HepG2 (cell line): ENCODE data around the gene GCDH. TPM values are rescaled to one million over a fixed set of nuclear protein-coding genes. Genes with fewer than 3 reads are reported as not detected.
A peak's percentile ranks its signal among the peaks of the same experiment; 100 is the strongest.

Source experiments
- ARNT ChIP-seq: fragments of 450-650 bp; IDR thresholded peaks from 2 replicates; pipeline ENCODE4 v1.6.1; 2017
- FIP1L1 ChIP-seq: fragments of 200-400 bp; formaldehyde crosslinking; IDR thresholded peaks from 2 replicates; pipeline ENCODE4 v1.6.1; 2018; ENCODE audit warnings: low read depth, mild to moderate bottlenecking, low read length, moderate library complexity, borderline replicate concordance; ENCODE audit not compliant: insufficient read depth
- FOXP4 ChIP-seq: sonication (generic); formaldehyde crosslinking; IDR thresholded peaks from 2 replicates; pipeline ENCODE4 v1.4.0; 2020; ENCODE audit warnings: missing genetic modification reagents
- HOXA3 ChIP-seq: sonication (generic); formaldehyde crosslinking; IDR thresholded peaks from 2 replicates; pipeline ENCODE4 v1.5.0; 2020; ENCODE audit warnings: missing genetic modification reagents
- IKZF4 ChIP-seq: sonication (generic); formaldehyde crosslinking; IDR thresholded peaks from 2 replicates; pipeline ENCODE4 v1.5.1; 2020; ENCODE audit warnings: borderline replicate concordance, mild to moderate bottlenecking, low read depth, missing genetic modification reagents; ENCODE audit errors: not compliant biosample characterization
- KDM6A ChIP-seq: IDR thresholded peaks from 2 replicates; pipeline ENCODE4 v1.6.1; 2016; ENCODE audit warnings: low read depth
- MED1 ChIP-seq: sonication (generic); formaldehyde crosslinking; IDR thresholded peaks from 2 replicates; pipeline ENCODE4 v1.4.0; 2020; ENCODE audit warnings: missing genetic modification reagents
- NR3C1 ChIP-seq: sonication (generic); formaldehyde crosslinking; IDR thresholded peaks from 2 replicates; pipeline ENCODE4 v1.4.0; 2020; ENCODE audit warnings: missing genetic modification reagents
- SP140L ChIP-seq: sonication (generic); formaldehyde crosslinking; IDR thresholded peaks from 2 replicates; pipeline ENCODE4 v1.4.0; 2020; ENCODE audit warnings: missing genetic modification reagents, borderline replicate concordance
- SP5 ChIP-seq: IDR thresholded peaks from 2 replicates; pipeline ENCODE4 v1.6.1; 2016; ENCODE audit warnings: low read depth, borderline replicate concordance
- SRY ChIP-seq: sonication (generic); formaldehyde crosslinking; IDR thresholded peaks from 2 replicates; pipeline ENCODE4 v1.8.0; 2022; ENCODE audit warnings: mild to moderate bottlenecking, missing genetic modification reagents
- STAT6 ChIP-seq: sonication (generic); formaldehyde crosslinking; IDR thresholded peaks from 2 replicates; pipeline ENCODE4 v1.4.0; 2020; ENCODE audit warnings: missing genetic modification reagents, mild to moderate bottlenecking, borderline replicate concordance
- TFE3 ChIP-seq: IDR thresholded peaks from 2 replicates; pipeline ENCODE4 v1.6.1; 2016
- ZBTB38 ChIP-seq: sonication (generic); formaldehyde crosslinking; IDR thresholded peaks from 2 replicates; pipeline ENCODE4 v1.5.1; 2020; ENCODE audit warnings: mild to moderate bottlenecking, missing genetic modification reagents
- ZNF292 ChIP-seq: sonication (generic); formaldehyde crosslinking; IDR thresholded peaks from 2 replicates; pipeline ENCODE4 v1.8.1; 2022; ENCODE audit warnings: mild to moderate bottlenecking, low read depth, missing genetic modification reagents, borderline replicate concordance
- ZNF432 ChIP-seq: sonication (generic); formaldehyde crosslinking; IDR thresholded peaks from 2 replicates; pipeline ENCODE4 v1.5.0; 2020; ENCODE audit warnings: missing genetic modification reagents, mild to moderate bottlenecking, borderline replicate concordance
- ZNF614 ChIP-seq: IDR thresholded peaks from 2 replicates; pipeline ENCODE4 v1.6.1; 2018; ENCODE audit warnings: missing biosample characterization, missing genetic modification reagents, inconsistent platforms, borderline replicate concordance
- polyA plus RNA-seq, 8 experiments: library from polyadenylated mRNA; depleted of rRNA in 3 of 8; stranded (reverse) in 7 of 8; unstranded in 1 of 8; fragments of >200 nt; fragmentation: Illumina TruSeq in 4 of 8; extraction: Trizol in 4 of 8; gene quantifications; 2 replicates each; pipeline versions ENCODE4 v1.2.1 to v1.2.3, GENCODE V29; 2011 to 2016; ENCODE audit warnings: low read depth in 4 of 8, missing spikeins in 1 of 8, mixed read lengths in 1 of 8; ENCODE audit not compliant: insufficient read depth in 1 of 8
- total RNA-seq, 5 experiments: library from RNA; depleted of rRNA; stranded (reverse); fragments of >200 nt; fragmentation: Illumina TruSeq; extraction: Trizol; gene quantifications; 2 replicates each; pipeline ENCODE4 v1.2.3, GENCODE V29; 2016; ENCODE audit warnings: low read depth in 1 of 5
- TF ChIP-seq, protein P1 (sequence below): sonication (generic); formaldehyde crosslinking; IDR thresholded peaks from 2 replicates; pipeline ENCODE4 v1.4.0; 2020; ENCODE audit warnings: missing genetic modification reagents, mild to moderate bottlenecking, borderline replicate concordance
- TF ChIP-seq, protein P2 (sequence below): sonication (generic); formaldehyde crosslinking; IDR thresholded peaks from 2 replicates; pipeline ENCODE4 v1.5.0; 2020; ENCODE audit warnings: missing genetic modification reagents
- TF ChIP-seq, protein P3 (sequence below): sonication (generic); formaldehyde crosslinking; IDR thresholded peaks from 2 replicates; pipeline ENCODE4 v1.5.0; 2020; ENCODE audit warnings: mild to moderate bottlenecking, low read depth, missing genetic modification reagents, borderline replicate concordance

The GCDH gene
- total and polyA plus RNA-seq, 2 of the 13 experiments (the other 11 are each of a cell fraction or from before 2014, with no cell fraction given), result 15.1 to 38.0 TPM

DNA sequence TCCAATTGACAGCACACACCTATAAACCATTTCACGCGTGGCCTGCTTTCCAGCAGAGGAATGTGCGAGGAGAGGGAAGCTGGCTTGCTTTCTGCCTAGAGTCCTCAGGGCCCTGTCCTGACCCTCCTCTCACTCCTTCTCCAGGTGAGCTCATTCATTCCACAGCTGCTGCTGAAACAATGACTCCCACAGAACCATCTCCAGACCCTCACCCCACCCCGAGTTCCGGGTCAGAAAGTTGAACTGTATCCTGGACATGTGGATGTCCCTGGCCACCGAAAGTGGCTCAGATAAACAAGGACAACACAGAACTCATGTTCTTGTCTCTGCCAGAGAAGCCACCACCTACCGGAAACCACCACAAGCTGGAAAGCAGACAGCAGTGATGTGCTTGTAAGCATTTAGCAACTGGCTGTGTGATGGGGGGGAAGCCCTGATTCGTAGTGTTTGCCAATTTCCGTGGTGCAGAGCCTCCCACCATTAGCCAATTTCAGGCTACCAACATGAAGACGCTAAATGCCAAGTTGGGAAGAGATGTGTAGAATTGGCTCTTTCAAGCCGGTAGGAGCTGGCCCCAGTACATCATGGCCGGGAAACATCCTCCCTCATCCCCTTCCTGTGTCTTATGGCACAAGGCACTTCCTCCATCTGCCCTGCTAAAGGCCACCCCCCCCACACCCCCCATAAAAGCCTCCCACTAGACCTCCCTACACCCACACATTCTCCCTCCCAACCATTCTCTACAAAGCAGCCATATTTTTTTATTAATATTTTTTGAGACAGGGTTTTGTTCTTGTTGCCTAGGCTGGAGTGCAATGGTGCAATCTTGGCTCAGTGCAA lies 23.1 kb downstream of the GCDH start (continued):
- TF ChIP-seq STAT6 (CRISPR knock-in tag) (no peak), ARNT (no peak), ZNF292 (CRISPR knock-in tag) (no peak), ZNF614 (peak; percentile 26; the same call in 1 of the 2 replicates), SP5 (CRISPR knock-in tag) (no peak), FOXP4 (peak; percentile 47; the same call in 1 of the 2 replicates), IKZF4 (CRISPR knock-in tag) (no peak), SRY (no peak), NR3C1 (CRISPR knock-in tag) (no peak), ZNF432 (CRISPR knock-in tag) (no peak), HOXA3 (0 out of 2 replicates have a peak, but pooled peaks have one; percentile 8), MED1 (CRISPR knock-in tag) (peak; percentile 16; the same call in 1 of the 2 replicates), SP140L (CRISPR knock-in tag) (no peak), KDM6A (CRISPR knock-in tag) (no peak), FIP1L1 (no peak), ZBTB38 (CRISPR knock-in tag) (no peak; the same call in 1 of the 2 replicates), TFE3 (no peak)
- TF ChIP-seq, protein P1, sequence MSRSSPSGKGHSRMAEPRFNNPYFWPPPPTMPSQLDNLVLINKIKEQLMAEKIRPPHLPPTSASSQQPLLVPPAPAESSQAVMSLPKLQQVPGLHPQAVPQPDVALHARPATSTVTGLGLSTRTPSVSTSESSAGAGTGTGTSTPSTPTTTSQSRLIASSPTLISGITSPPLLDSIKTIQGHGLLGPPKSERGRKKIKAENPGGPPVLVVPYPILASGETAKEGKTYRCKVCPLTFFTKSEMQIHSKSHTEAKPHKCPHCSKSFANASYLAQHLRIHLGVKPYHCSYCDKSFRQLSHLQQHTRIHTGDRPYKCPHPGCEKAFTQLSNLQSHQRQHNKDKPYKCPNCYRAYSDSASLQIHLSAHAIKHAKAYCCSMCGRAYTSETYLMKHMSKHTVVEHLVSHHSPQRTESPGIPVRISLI (CRISPR knock-in tag), result no peak
- TF ChIP-seq, protein P2, sequence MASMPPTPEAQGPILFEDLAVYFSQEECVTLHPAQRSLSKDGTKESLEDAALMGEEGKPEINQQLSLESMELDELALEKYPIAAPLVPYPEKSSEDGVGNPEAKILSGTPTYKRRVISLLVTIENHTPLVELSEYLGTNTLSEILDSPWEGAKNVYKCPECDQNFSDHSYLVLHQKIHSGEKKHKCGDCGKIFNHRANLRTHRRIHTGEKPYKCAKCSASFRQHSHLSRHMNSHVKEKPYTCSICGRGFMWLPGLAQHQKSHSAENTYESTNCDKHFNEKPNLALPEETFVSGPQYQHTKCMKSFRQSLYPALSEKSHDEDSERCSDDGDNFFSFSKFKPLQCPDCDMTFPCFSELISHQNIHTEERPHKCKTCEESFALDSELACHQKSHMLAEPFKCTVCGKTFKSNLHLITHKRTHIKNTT (CRISPR knock-in tag), result no peak
- TF ChIP-seq, protein P3, sequence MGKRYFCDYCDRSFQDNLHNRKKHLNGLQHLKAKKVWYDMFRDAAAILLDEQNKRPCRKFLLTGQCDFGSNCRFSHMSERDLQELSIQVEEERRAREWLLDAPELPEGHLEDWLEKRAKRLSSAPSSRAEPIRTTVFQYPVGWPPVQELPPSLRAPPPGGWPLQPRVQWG, result no peak
